A549 (cell line): ENCODE measurements around the gene GIT1. TPM values are rescaled to one million over a fixed set of nuclear protein-coding genes. Genes with fewer than 3 reads are reported as not detected.

Experiments used
- ATAC-seq, 2 experiments: fragments of 200-7000 bp in 1 of 2; fragments of >200 bp in 1 of 2; cut with Nextera tagmentation in 1 of 2; cut with Tn5 transposase in 1 of 2; 3 replicates each; pipeline versions ENCODE4 v1.8.0 to v1.9.1; 2018 to 2020; ENCODE audit warnings: mild to moderate bottlenecking in 1 of 2, moderate library complexity in 1 of 2
- CTCF ChIA-PET: fragments of 300-600 bp; sonication (Branson Sonifier 250); formaldehyde crosslinking; extraction: SDS; loops from one replicate; lab custom pipeline; 2021; ENCODE audit warnings: antibody characterized with exemption, inconsistent platforms; lab: Yijun Ruan, JAX
- POLR2A ChIA-PET: fragments of 350-600 bp; formaldehyde crosslinking; extraction: SDS; loops from one replicate; lab custom pipeline; 2021; ENCODE audit warnings: antibody characterized with exemption, inconsistent platforms; lab: Yijun Ruan, JAX
- DNase-seq, 2 experiments: peaks; one replicate each; pipeline versions ENCODE4 v3.0.0 to v3.0.0-alpha.2; 2011 to 2016; ENCODE audit warnings: low read depth in 1 of 2, low spot score in 1 of 2
- FAIRE-seq: peaks from 2 replicates; lab custom pipeline; 2011; peaks lifted over from hg19 to GRCh38; lab: Jason Lieb, UNC
- H3K27ac ChIP-seq, 2 experiments: fragments of >200 bp; sonication (Bioruptor Twin); formaldehyde crosslinking; 3 replicates each; pipeline ENCODE4 v1.5.1; 2016 to 2017
- H3K4me1 ChIP-seq: fragments of >200 bp; sonication (Bioruptor Twin); formaldehyde crosslinking; 3 replicates; pipeline ENCODE4 v1.6.1; 2016
- H3K4me2 ChIP-seq: fragments of >200 bp; sonication (Bioruptor Twin); formaldehyde crosslinking; 3 replicates; pipeline ENCODE4 v1.6.1; 2016
- H3K4me3 ChIP-seq: fragments of >200 bp; sonication (Bioruptor Twin); formaldehyde crosslinking; 3 replicates; pipeline ENCODE4 v1.5.1; 2016
- H3K9me3 ChIP-seq: fragments of >200 bp; sonication (Bioruptor Twin); formaldehyde crosslinking; 3 replicates; pipeline ENCODE4 v1.6.1; 2016
- BHLHE40 ChIP-seq: IDR thresholded peaks from 2 replicates; pipeline ENCODE4 v1.6.1; 2012; ENCODE audit warnings: low read depth, low read length, inconsistent platforms
- CBX8 ChIP-seq: fragments of 200-600 bp; sonication (generic); IDR thresholded peaks from 2 replicates; pipeline ENCODE4 v1.6.1; 2016
- CHD4 ChIP-seq: fragments of 200-600 bp; sonication (generic); IDR thresholded peaks from 2 replicates; pipeline ENCODE4 v1.6.1; 2016; ENCODE audit warnings: antibody characterized with exemption, mild to moderate bottlenecking, borderline replicate concordance
- EHF ChIP-seq: fragments of 250-450 bp; sonication (Bioruptor Pico); IDR thresholded peaks from 2 replicates; pipeline ENCODE4 v1.5.0; 2020; ENCODE audit warnings: mild to moderate bottlenecking
- HOXB13 ChIP-seq: fragments of 250-450 bp; sonication (Bioruptor Pico); IDR thresholded peaks from 2 replicates; pipeline ENCODE4 v1.5.0; 2020; ENCODE audit warnings: low read depth, mild to moderate bottlenecking, moderate library complexity
- JUN ChIP-seq, 2 experiments: fragments of >200 bp; sonication (Bioruptor Twin); formaldehyde crosslinking; IDR thresholded peaks; 2 replicates in 1 of 2; 3 replicates in 1 of 2; pipeline ENCODE4 v1.6.1; 2016 to 2017
- JUNB ChIP-seq: fragments of >200 bp; sonication (Bioruptor Twin); formaldehyde crosslinking; IDR thresholded peaks from 2 replicates; pipeline ENCODE4 v1.6.1; 2016
- KDM5A ChIP-seq: fragments of 200-600 bp; sonication (generic); IDR thresholded peaks from 2 replicates; pipeline ENCODE4 v1.6.1; 2016; ENCODE audit warnings: antibody characterized with exemption, mild to moderate bottlenecking
- MAFK ChIP-seq: fragments of 450-650 bp; IDR thresholded peaks from 2 replicates; pipeline ENCODE4 v1.6.1; 2014; ENCODE audit not compliant: partially characterized antibody
- NPAS2 ChIP-seq: fragments of 250-450 bp; sonication (Bioruptor Pico); IDR thresholded peaks from 2 replicates; pipeline ENCODE4 v1.8.0; 2022; ENCODE audit warnings: mild to moderate bottlenecking, moderate library complexity, borderline replicate concordance
- NR3C1 ChIP-seq: fragments of >200 bp; sonication (Bioruptor Twin); formaldehyde crosslinking; IDR thresholded peaks from 3 replicates; pipeline ENCODE4 v1.6.1; 2017
- POLR2A ChIP-seq: IDR thresholded peaks from 2 replicates; pipeline ENCODE4 v1.6.1; 2012; ENCODE audit warnings: mild to moderate bottlenecking, low read length
- ZFP36 ChIP-seq: fragments of 450-650 bp; IDR thresholded peaks from 2 replicates; pipeline ENCODE4 v1.6.1; 2014; ENCODE audit warnings: borderline replicate concordance; ENCODE audit not compliant: partially characterized antibody
- ZNF302 ChIP-seq: fragments of 250-450 bp; sonication (Bioruptor Pico); IDR thresholded peaks from 2 replicates; pipeline ENCODE4 v1.9.0; 2021; ENCODE audit warnings: inconsistent platforms, mild to moderate bottlenecking, moderate library complexity
- ZSCAN20 ChIP-seq: fragments of 250-450 bp; sonication (Bioruptor Pico); IDR thresholded peaks from 2 replicates; pipeline ENCODE4 v1.8.0; 2022; ENCODE audit warnings: mild to moderate bottlenecking, moderate library complexity
- WGBS: methylation state at CpG from one replicate; pipeline ENCODE4 v1.1.6; 2017; ENCODE audit errors: missing lambda C conversion rate; 5-methylcytosine and 5-hydroxymethylcytosine counted together
- polyA plus RNA-seq, 4 experiments: library from polyadenylated mRNA; depleted of rRNA in 3 of 4; stranded (reverse); fragments of >200 nt; fragmentation: RNase III in 1 of 4; extraction: RNeasy Plus Mini Kit Qiagen cat#74134 plus additional on column Dnase treatment in 1 of 4; gene quantifications; 2 replicates in 3 of 4; 3 replicates in 1 of 4; pipeline ENCODE4 v1.2.3, GENCODE V29; 2011 to 2017
- TF ChIP-seq, protein P1 (sequence below): fragments of >200 bp; sonication (Bioruptor Twin); formaldehyde crosslinking; IDR thresholded peaks from 2 replicates; pipeline ENCODE4 v1.6.1; 2016
- TF ChIP-seq, protein P2 (sequence below): IDR thresholded peaks from 2 replicates; pipeline ENCODE4 v1.6.1; 2012
- TF ChIP-seq, protein P3 (sequence below): fragments of 200-600 bp; sonication (generic); IDR thresholded peaks from 2 replicates; pipeline ENCODE4 v1.6.1; 2016; ENCODE audit warnings: antibody characterized with exemption, mild to moderate bottlenecking, moderate library complexity
- TF ChIP-seq, protein P4 (sequence below): fragments of 150-350 bp; IDR thresholded peaks from 2 replicates; pipeline ENCODE4 v1.6.1; 2014; ENCODE audit warnings: low read depth, mild to moderate bottlenecking, low read length

Gene GIT1
- polyA plus RNA-seq, 2 of the 4 experiments (the other 2 are of a cell fraction) = 47.8 to 53.0 TPM

DNA sequence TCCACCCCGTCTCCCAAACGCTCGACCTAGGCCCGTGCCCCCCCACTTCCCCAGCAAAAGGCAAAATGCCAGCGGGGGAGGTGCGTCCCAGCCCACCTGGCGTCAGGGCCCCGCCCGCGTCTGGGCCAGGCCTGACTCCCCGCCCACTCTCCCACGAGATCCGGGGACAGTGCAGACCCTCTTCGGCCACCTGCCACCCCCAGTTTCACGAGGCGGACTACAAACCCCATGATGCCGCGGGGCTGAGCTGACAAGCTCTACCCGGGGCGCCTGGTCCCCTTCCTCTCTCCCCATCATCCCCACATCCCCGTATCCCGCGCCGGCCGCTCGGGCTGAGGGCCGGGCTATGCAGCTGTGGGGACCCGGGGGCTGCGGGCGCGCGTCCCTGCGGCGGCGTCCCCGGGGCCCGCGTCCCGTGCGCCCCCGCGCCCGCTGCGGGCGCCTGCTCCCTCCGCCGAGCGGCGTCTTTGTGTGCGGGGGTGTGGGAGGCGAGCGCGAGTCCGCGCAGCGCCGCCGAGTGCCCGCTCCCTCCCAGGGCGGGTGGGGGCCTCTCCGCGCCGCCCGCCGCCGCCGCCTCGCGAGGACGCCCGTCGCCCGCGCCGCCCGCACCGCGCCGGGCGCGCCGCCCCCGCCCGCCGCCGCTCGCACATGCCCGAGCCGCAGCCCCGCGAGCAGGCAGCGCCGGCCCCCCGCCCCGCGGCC is 3.6 kb upstream of the GIT1 start, which contains the start of gene ANKRD13B:
Gene ANKRD13B (plus strand): TSS at position 283 of the 702 bp plus-strand sequence. CDS start 490 bp downstream, outside the sequence.
- CTCF ChIA-PET = interaction anchor here (0.6 to 11.5 kb wide), 24 partner anchors 8 to 640 kb away, joined by 3 to 474 read pairs (median 4); partner anchors contain the start of genes ABHD15 and TP53I13
- Histone ChIP-seq H3K4me2 (peak within 1 kb of the TSS; percentile 95), H3K9me3 (no peaks in the 10 kb centered on the region), H3K4me1 (peaks cover 41% of the 10 kb centered on the region), H3K4me3 (peak within 1 kb of the TSS; percentile 82), H3K27ac (peak within 1 kb of the TSS; percentile 95 to 96)
- FAIRE-seq = no peak
- ATAC-seq = peak in 1 of 2 experiments; percentile 9; a peak in 2 of 6 replicates
- peak in 1 of 2 experiments; percentile 66 for DNase-seq
- POLR2A ChIA-PET = interaction anchor here (0.5 to 3.0 kb wide), 8 partner anchors 9 to 642 kb away, joined by 3 to 21 read pairs (median 4); partner anchors contain the start of genes ABHD15, NUFIP2, PHF12 and TP53I13
- 2% methylated on average over 12 of the region's 96 CpGs for WGBS
- TF ChIP-seq EHF (CRISPR knock-in tag) = no peak
- TF ChIP-seq, protein P1, sequence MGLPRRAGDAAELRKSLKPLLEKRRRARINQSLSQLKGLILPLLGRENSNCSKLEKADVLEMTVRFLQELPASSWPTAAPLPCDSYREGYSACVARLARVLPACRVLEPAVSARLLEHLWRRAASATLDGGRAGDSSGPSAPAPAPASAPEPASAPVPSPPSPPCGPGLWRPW = no peak
- TF ChIP-seq ZFP36 = no peak
- no peak for TF ChIP-seq HOXB13 (CRISPR knock-in tag)
- no peak for TF ChIP-seq ZSCAN20 (CRISPR knock-in tag)
- TF ChIP-seq, protein P2, sequence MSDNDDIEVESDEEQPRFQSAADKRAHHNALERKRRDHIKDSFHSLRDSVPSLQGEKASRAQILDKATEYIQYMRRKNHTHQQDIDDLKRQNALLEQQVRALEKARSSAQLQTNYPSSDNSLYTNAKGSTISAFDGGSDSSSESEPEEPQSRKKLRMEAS = peak; percentile 34; the same call in 1 of the 2 replicates
- TF ChIP-seq CHD4 = 0 out of 2 replicates have a peak, but pooled peaks have one; percentile 37
- TF ChIP-seq JUNB = no peak
- no peak for TF ChIP-seq MAFK
- no peak for TF ChIP-seq BHLHE40
- TF ChIP-seq ZNF302 (CRISPR knock-in tag) = no peak
- TF ChIP-seq KDM5A = no peak
- TF ChIP-seq, protein P3, sequence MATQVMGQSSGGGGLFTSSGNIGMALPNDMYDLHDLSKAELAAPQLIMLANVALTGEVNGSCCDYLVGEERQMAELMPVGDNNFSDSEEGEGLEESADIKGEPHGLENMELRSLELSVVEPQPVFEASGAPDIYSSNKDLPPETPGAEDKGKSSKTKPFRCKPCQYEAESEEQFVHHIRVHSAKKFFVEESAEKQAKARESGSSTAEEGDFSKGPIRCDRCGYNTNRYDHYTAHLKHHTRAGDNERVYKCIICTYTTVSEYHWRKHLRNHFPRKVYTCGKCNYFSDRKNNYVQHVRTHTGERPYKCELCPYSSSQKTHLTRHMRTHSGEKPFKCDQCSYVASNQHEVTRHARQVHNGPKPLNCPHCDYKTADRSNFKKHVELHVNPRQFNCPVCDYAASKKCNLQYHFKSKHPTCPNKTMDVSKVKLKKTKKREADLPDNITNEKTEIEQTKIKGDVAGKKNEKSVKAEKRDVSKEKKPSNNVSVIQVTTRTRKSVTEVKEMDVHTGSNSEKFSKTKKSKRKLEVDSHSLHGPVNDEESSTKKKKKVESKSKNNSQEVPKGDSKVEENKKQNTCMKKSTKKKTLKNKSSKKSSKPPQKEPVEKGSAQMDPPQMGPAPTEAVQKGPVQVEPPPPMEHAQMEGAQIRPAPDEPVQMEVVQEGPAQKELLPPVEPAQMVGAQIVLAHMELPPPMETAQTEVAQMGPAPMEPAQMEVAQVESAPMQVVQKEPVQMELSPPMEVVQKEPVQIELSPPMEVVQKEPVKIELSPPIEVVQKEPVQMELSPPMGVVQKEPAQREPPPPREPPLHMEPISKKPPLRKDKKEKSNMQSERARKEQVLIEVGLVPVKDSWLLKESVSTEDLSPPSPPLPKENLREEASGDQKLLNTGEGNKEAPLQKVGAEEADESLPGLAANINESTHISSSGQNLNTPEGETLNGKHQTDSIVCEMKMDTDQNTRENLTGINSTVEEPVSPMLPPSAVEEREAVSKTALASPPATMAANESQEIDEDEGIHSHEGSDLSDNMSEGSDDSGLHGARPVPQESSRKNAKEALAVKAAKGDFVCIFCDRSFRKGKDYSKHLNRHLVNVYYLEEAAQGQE = peak; percentile 28; the same call in 1 of the 2 replicates
- TF ChIP-seq POLR2A = peak; percentile 15; the same call in 1 of the 2 replicates
- TF ChIP-seq NPAS2 (CRISPR knock-in tag) = no peak
- no peak; a peak in 2 of 5 replicates for TF ChIP-seq JUN (IDR thresholded peaks at IDR 0.05)
- TF ChIP-seq, protein P4, sequence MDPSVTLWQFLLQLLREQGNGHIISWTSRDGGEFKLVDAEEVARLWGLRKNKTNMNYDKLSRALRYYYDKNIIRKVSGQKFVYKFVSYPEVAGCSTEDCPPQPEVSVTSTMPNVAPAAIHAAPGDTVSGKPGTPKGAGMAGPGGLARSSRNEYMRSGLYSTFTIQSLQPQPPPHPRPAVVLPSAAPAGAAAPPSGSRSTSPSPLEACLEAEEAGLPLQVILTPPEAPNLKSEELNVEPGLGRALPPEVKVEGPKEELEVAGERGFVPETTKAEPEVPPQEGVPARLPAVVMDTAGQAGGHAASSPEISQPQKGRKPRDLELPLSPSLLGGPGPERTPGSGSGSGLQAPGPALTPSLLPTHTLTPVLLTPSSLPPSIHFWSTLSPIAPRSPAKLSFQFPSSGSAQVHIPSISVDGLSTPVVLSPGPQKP = no peak
- TF ChIP-seq CBX8 = no peak
- no peak for TF ChIP-seq NR3C1
